HepG2 (cell line): ENCODE results near the gene LTA. TPM values are rescaled to one million over a fixed set of nuclear protein-coding genes. Genes with fewer than 3 reads are reported as not detected.

Experiments used
- AHR ChIP-seq: IDR thresholded peaks from 2 replicates; pipeline ENCODE4 v1.6.1; 2018; ENCODE audit warnings: missing genetic modification reagents, missing compliant biosample characterization
- CCDC6 ChIP-seq: sonication (generic); formaldehyde crosslinking; IDR thresholded peaks from 2 replicates; pipeline ENCODE4 v1.8.1; 2022; ENCODE audit warnings: mild to moderate bottlenecking, missing genetic modification reagents, moderate library complexity
- CREB3 ChIP-seq: sonication (generic); formaldehyde crosslinking; IDR thresholded peaks from 2 replicates; pipeline ENCODE4 v1.5.0; 2020; ENCODE audit warnings: missing genetic modification reagents
- CSRNP2 ChIP-seq: sonication (generic); formaldehyde crosslinking; conservative IDR thresholded peaks from 2 replicates; pipeline ENCODE4 v1.8.0; 2022; ENCODE audit warnings: low read depth, missing genetic modification reagents
- DMTF1 ChIP-seq: sonication (generic); formaldehyde crosslinking; IDR thresholded peaks from 2 replicates; pipeline ENCODE4 v1.4.0; 2020; ENCODE audit warnings: mild to moderate bottlenecking, missing genetic modification reagents
- ETV5 ChIP-seq: IDR thresholded peaks from 2 replicates; pipeline ENCODE4 v1.6.1; 2018; ENCODE audit warnings: missing biosample characterization, missing genetic modification reagents, inconsistent platforms, borderline replicate concordance
- GATAD1 ChIP-seq: IDR thresholded peaks from 2 replicates; pipeline ENCODE4 v1.6.1; 2016; ENCODE audit warnings: missing genetic modification reagents, missing compliant biosample characterization
- MXD4 ChIP-seq: IDR thresholded peaks from 2 replicates; pipeline ENCODE4 v1.6.1; 2016; ENCODE audit warnings: mild to moderate bottlenecking, missing biosample characterization, missing genetic modification reagents
- PITX1 ChIP-seq: sonication (generic); formaldehyde crosslinking; IDR thresholded peaks from 2 replicates; pipeline ENCODE4 v1.5.1; 2020; ENCODE audit warnings: mild to moderate bottlenecking, missing genetic modification reagents
- REPIN1 ChIP-seq: sonication (generic); formaldehyde crosslinking; IDR thresholded peaks from 2 replicates; pipeline ENCODE4 v1.8.0; 2022; ENCODE audit warnings: missing genetic modification reagents, low read depth, mild to moderate bottlenecking, borderline replicate concordance
- SIN3A ChIP-seq: IDR thresholded peaks from 2 replicates; pipeline ENCODE4 v1.6.1; 2011; ENCODE audit warnings: low read depth, mild to moderate bottlenecking, control low read depth, low read length, borderline replicate concordance
- THAP8 ChIP-seq: sonication (generic); formaldehyde crosslinking; IDR thresholded peaks from 2 replicates; pipeline ENCODE4 v1.5.1; 2020; ENCODE audit warnings: missing genetic modification reagents, mild to moderate bottlenecking, borderline replicate concordance
- YEATS4 ChIP-seq: sonication (generic); formaldehyde crosslinking; IDR thresholded peaks from 2 replicates; pipeline ENCODE4 v1.4.0; 2020; ENCODE audit warnings: missing genetic modification reagents, borderline replicate concordance
- ZFY ChIP-seq: sonication (generic); formaldehyde crosslinking; IDR thresholded peaks from 2 replicates; pipeline ENCODE4 v1.4.0; 2020; ENCODE audit warnings: missing genetic modification reagents
- ZNF207 ChIP-seq: fragments of 450-650 bp; IDR thresholded peaks from 2 replicates; pipeline ENCODE4 v1.6.1; 2016; ENCODE audit warnings: antibody characterized with exemption, borderline replicate concordance
- ZNF224 ChIP-seq: sonication (generic); formaldehyde crosslinking; IDR thresholded peaks from 2 replicates; pipeline ENCODE4 v1.5.0; 2020; ENCODE audit warnings: mild to moderate bottlenecking, missing genetic modification reagents
- ZNF549 ChIP-seq: sonication (generic); formaldehyde crosslinking; IDR thresholded peaks from 2 replicates; pipeline ENCODE4 v1.5.0; 2020; ENCODE audit warnings: missing genetic modification reagents
- ZNF572 ChIP-seq: sonication (generic); formaldehyde crosslinking; IDR thresholded peaks from 2 replicates; pipeline ENCODE4 v1.5.1; 2020; ENCODE audit warnings: mild to moderate bottlenecking, missing genetic modification reagents
- ZNF792 ChIP-seq: IDR thresholded peaks from 2 replicates; pipeline ENCODE4 v1.6.1; 2016
- ZNF850 ChIP-seq: sonication (generic); formaldehyde crosslinking; conservative IDR thresholded peaks from 2 replicates; pipeline ENCODE4 v1.9.0; 2021; ENCODE audit warnings: mild to moderate bottlenecking, missing genetic modification reagents
- polyA plus RNA-seq, 8 experiments: library from polyadenylated mRNA; depleted of rRNA in 3 of 8; stranded (reverse) in 7 of 8; unstranded in 1 of 8; fragments of >200 nt; fragmentation: Illumina TruSeq in 4 of 8; extraction: Trizol in 4 of 8; gene quantifications; 2 replicates each; pipeline versions ENCODE4 v1.2.1 to v1.2.3, GENCODE V29; 2011 to 2016; ENCODE audit warnings: low read depth in 4 of 8, missing spikeins in 1 of 8, mixed read lengths in 1 of 8; ENCODE audit not compliant: insufficient read depth in 1 of 8
- total RNA-seq, 5 experiments: library from RNA; depleted of rRNA; stranded (reverse); fragments of >200 nt; fragmentation: Illumina TruSeq; extraction: Trizol; gene quantifications; 2 replicates each; pipeline ENCODE4 v1.2.3, GENCODE V29; 2016; ENCODE audit warnings: low read depth in 1 of 5

Gene LTA
- total and polyA plus RNA-seq, 2 of the 13 experiments (the other 11 are each of a cell fraction or from before 2014, with no cell fraction given): 0.09 TPM; not detected in 1

GRCh38 chr6:31620586-31621319, 48.7 kb downstream of the LTA start, which contains the start of gene PRRC2A (continued):
- TF ChIP-seq ZNF850 (CRISPR knock-in tag) (no peak), CSRNP2 (CRISPR knock-in tag) (no peak), DMTF1 (CRISPR knock-in tag) (no peak), ZNF549 (CRISPR knock-in tag) (no peak), MXD4 (no peak), THAP8 (peak; percentile 55; the same call in 1 of the 2 replicates), CCDC6 (CRISPR knock-in tag) (no peak; the same call in 1 of the 2 replicates), ZNF207 (no peak), ZNF224 (CRISPR knock-in tag) (0 out of 2 replicates have a peak, but pooled peaks have one; percentile 1), GATAD1 (CRISPR knock-in tag) (peak; percentile 14; the same call in 1 of the 2 replicates), YEATS4 (CRISPR knock-in tag) (peak; percentile 48; the same call in 1 of the 2 replicates), AHR (CRISPR knock-in tag) (0 out of 2 replicates have a peak, but pooled peaks have one; percentile 70), REPIN1 (CRISPR knock-in tag) (peak; percentile 12), ETV5 (no peak), PITX1 (CRISPR knock-in tag) (no peak), CREB3 (CRISPR knock-in tag) (no peak; the same call in 1 of the 2 replicates), ZNF792 (CRISPR knock-in tag) (peak; percentile 28; the same call in 1 of the 2 replicates), ZNF572 (CRISPR knock-in tag) (0 out of 2 replicates have a peak, but pooled peaks have one; percentile 78), ZFY (CRISPR knock-in tag) (peak; percentile 78), SIN3A (peak; percentile 49; the same call in 1 of the 2 replicates)
